PC-9 (cell line): ENCODE results near the gene SYTL1. TPM values are rescaled to one million over a fixed set of nuclear protein-coding genes. Genes with fewer than 3 reads are reported as not detected.
A peak's percentile ranks its signal among the peaks of the same experiment; 100 is the strongest.

Experiments
- BruUV-seq: library from RNA; stranded (reverse); fragments of 400-500 nt; replicated peaks from 2 replicates; lab custom pipeline; 2021; lab: Mats Ljungman, UMichigan
- CTCF ChIA-PET: fragments of 300-600 bp; sonication (Branson Sonifier 250); formaldehyde crosslinking; loops from one replicate; lab custom pipeline; 2022; ENCODE audit warnings: antibody characterized with exemption; lab: Charles Lee
- POLR2A ChIA-PET: fragments of 300-600 bp; sonication (Branson Sonifier 250); formaldehyde crosslinking; loops from one replicate; lab custom pipeline; 2022; ENCODE audit warnings: antibody characterized with exemption; ENCODE audit not compliant: unreplicated experiment; lab: Charles Lee
- DNase-seq, 2 experiments: peaks; one replicate each; pipeline versions ENCODE4 v3.0.0 to v3.0.0-alpha.2; 2015 to 2022; ENCODE audit warnings: mixed read lengths in 1 of 2
- H2AFZ ChIP-seq: fragments of 200-600 bp; sonication (generic); 2 replicates; pipeline ENCODE4 v1.8.1; 2017; ENCODE audit warnings: antibody characterized with exemption
- H3F3A ChIP-seq: fragments of 200-600 bp; sonication (generic); 2 replicates; pipeline ENCODE4 v1.8.1; 2017; ENCODE audit warnings: antibody characterized with exemption, mild to moderate bottlenecking, low read depth; ENCODE audit not compliant: insufficient read depth
- H3K27ac ChIP-seq: fragments of 200-600 bp; sonication (generic); 2 replicates; pipeline ENCODE4 v1.6.1; 2016; ENCODE audit warnings: mixed run types
- H3K27me3 ChIP-seq: fragments of 200-600 bp; sonication (generic); 2 replicates; pipeline ENCODE4 v1.6.1; 2016; ENCODE audit warnings: low read depth, mixed run types; ENCODE audit not compliant: insufficient read depth
- H3K36me3 ChIP-seq: fragments of 200-600 bp; sonication (generic); 2 replicates; pipeline ENCODE4 v1.6.1; 2016; ENCODE audit warnings: low read depth, mixed run types
- H3K4me1 ChIP-seq: fragments of 200-600 bp; sonication (generic); replicated peaks from 2 replicates; pipeline ENCODE4 v1.6.1; 2016; ENCODE audit warnings: mixed run types; ENCODE audit not compliant: insufficient read depth
- H3K4me2 ChIP-seq: fragments of 200-600 bp; sonication (generic); 2 replicates; pipeline ENCODE4 v1.6.1; 2017; ENCODE audit warnings: mixed run types
- H3K4me3 ChIP-seq: fragments of 200-600 bp; sonication (generic); 2 replicates; pipeline ENCODE4 v1.6.1; 2016; ENCODE audit warnings: mixed run types
- H3K79me2 ChIP-seq: fragments of 200-600 bp; sonication (generic); 2 replicates; pipeline ENCODE4 v1.6.1; 2017; ENCODE audit warnings: low read depth, mixed run types
- H3K9me2 ChIP-seq: fragments of 200-600 bp; sonication (generic); 2 replicates; pipeline ENCODE4 v1.8.1; 2017; ENCODE audit warnings: mild to moderate bottlenecking; ENCODE audit not compliant: insufficient read depth
- H3K9me3 ChIP-seq: fragments of 200-600 bp; sonication (generic); 2 replicates; pipeline ENCODE4 v1.8.1; 2016; ENCODE audit warnings: low read depth; ENCODE audit not compliant: insufficient read depth
- H4K20me1 ChIP-seq: fragments of 200-600 bp; sonication (generic); 2 replicates; pipeline ENCODE4 v1.8.1; 2017; ENCODE audit not compliant: insufficient read depth
- CTCF ChIP-seq: fragments of 200-600 bp; sonication (generic); conservative IDR thresholded peaks from 2 replicates; pipeline ENCODE4 v1.6.1; 2017; ENCODE audit warnings: mixed run types, antibody characterized with exemption, mild to moderate bottlenecking, moderate library complexity
- EZH2 ChIP-seq: fragments of 200-600 bp; sonication (generic); IDR thresholded peaks from 2 replicates; pipeline ENCODE4 v1.8.0; 2017; ENCODE audit warnings: antibody characterized with exemption, low read depth
- intact Hi-C: fragments of 100-400 bp; cut with micrococcal nuclease; formaldehyde crosslinking; loops from one replicate; pipeline ENCODE4 v1.10.0; 2022; ENCODE audit not compliant: unreplicated experiment
- total RNA-seq: library from RNA; stranded (reverse); gene quantifications from 2 replicates; pipeline ENCODE4 v1.2.3, GENCODE V29; 2021

Gene SYTL1
- total RNA-seq, 1 experiment from 2014 or later: 43.7 TPM

DNA sequence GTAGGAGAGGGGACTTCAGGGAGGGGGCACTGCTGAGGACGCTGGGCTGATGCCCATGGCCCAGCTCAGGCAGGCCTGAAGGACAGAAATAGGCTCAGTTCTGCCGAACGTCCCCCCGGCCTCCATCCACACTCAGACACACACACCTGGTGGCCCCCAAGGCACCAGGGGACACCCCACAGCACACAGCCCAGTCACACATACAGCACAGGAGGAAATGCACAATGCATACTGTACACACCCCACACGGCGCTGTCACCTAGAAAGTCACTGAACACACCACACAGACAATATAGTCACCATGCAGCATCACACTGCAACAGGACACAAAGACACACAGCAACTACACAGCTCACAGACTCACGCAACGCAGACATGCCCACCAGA lies 562 bp downstream of the SYTL1 start:
- no peak for DNase-seq
- peaks cover 23% of the 10 kb centered on the region; the same call in 1 of the 2 replicates for H3F3A ChIP-seq
- no peaks in the 10 kb centered on the region for H3K36me3 ChIP-seq
- CTCF ChIA-PET: interaction anchor here (0.6 kb wide), 1 partner anchor 1531 kb away, joined by 3 read pairs; no protein-coding TSS in a partner anchor
- BruUV-seq: TSS peak; percentile 76
- peak overlapping the region; percentile 70 for H3K4me3 ChIP-seq
- TF ChIP-seq EZH2 (no peak), CTCF (no peak)
- H3K4me2 ChIP-seq: peak overlapping the region; percentile 97
- H3K4me1 ChIP-seq: peaks cover 24% of the 10 kb centered on the region
- no peaks in the 10 kb centered on the region for H3K79me2 ChIP-seq
- peak overlapping the region; percentile 72; the same call in 1 of the 2 replicates for H2AFZ ChIP-seq
- H3K27me3 ChIP-seq: no peaks in the 10 kb centered on the region
- H3K9me2 ChIP-seq: no peaks in the 10 kb centered on the region
- POLR2A ChIA-PET: interaction anchor here (0.6 kb wide), 1 partner anchor 21 kb away, joined by 7 read pairs; no protein-coding TSS in a partner anchor
- peak overlapping the region; percentile 34; the same call in 1 of the 2 replicates for H3K27ac ChIP-seq
- intact Hi-C loops: no loop called here
- H4K20me1 ChIP-seq: no peaks in the 10 kb centered on the region
- H3K9me3 ChIP-seq: no peaks in the 10 kb centered on the region

- Histone ChIP-seq H3K4me3 (peak overlapping the region; percentile 70), H3F3A (peaks cover 23% of the 10 kb centered on the region; the same call in 1 of the 2 replicates), H3K36me3 (no peaks in the 10 kb centered on the region), H3K79me2 (no peaks in the 10 kb centered on the region), H3K27me3 (no peaks in the 10 kb centered on the region), H3K9me3 (no peaks in the 10 kb centered on the region), H3K27ac (0 out of 2 replicates have a peak overlapping the region, but pooled peaks have one; percentile 37), H2AFZ (peak overlapping the region; percentile 75; the same call in 1 of the 2 replicates), H3K9me2 (no peaks in the 10 kb centered on the region), H4K20me1 (no peaks in the 10 kb centered on the region), H3K4me2 (peak overlapping the region; percentile 97), H3K4me1 (peaks cover 24% of the 10 kb centered on the region)
- TF ChIP-seq CTCF: no peak
- no peak for TF ChIP-seq EZH2
- DNase-seq: peak; percentile 62 to 89
- BruUV-seq: no TSS peak
- ChIA-PET CTCF (interaction anchor here (0.6 to 1.6 kb wide), 2 partner anchors 42 to 1530 kb away, joined by 3 read pairs; no protein-coding TSS in a partner anchor), POLR2A (interaction anchor here (0.6 to 0.8 kb wide), 2 partner anchors 22 to 39 kb away, joined by 4 to 5 read pairs; no protein-coding TSS in a partner anchor)
- intact Hi-C loops: loop anchor here (1.0 kb wide), 2 partner anchors 21 to 23 kb away; partner anchors contain the start of genes MAP3K6 and TMEM222
Measured at GRCh38 chr1:27342778-27343638, 1.2 kb downstream of the SYTL1 start.

- no TSS peak for BruUV-seq
- peaks cover 23% of the 10 kb centered on the region; the same call in 1 of the 2 replicates for H3F3A ChIP-seq
- intact Hi-C loops: loop anchor here (1.0 kb wide), 2 partner anchors 21 to 23 kb away; partner anchors contain the start of genes MAP3K6 and TMEM222
- POLR2A ChIA-PET: interaction anchor here (0.8 kb wide), 1 partner anchor 22 kb away, joined by 4 read pairs; no protein-coding TSS in a partner anchor
- peak overlapping the region; percentile 97 for H3K4me2 ChIP-seq
- TF ChIP-seq CTCF (no peak), EZH2 (no peak)
- DNase-seq: no peak
- CTCF ChIA-PET: interaction anchor here (1.6 kb wide), 1 partner anchor 42 kb away, joined by 3 read pairs; no protein-coding TSS in a partner anchor
- no peaks in the 10 kb centered on the region for H3K9me2 ChIP-seq
- no peaks in the 10 kb centered on the region for H3K27me3 ChIP-seq
- H3K4me1 ChIP-seq: peaks cover 24% of the 10 kb centered on the region
- no peaks in the 10 kb centered on the region for H4K20me1 ChIP-seq
- H3K9me3 ChIP-seq: no peaks in the 10 kb centered on the region
- peak overlapping the region; percentile 70; the same call in 1 of the 2 replicates for H3K4me3 ChIP-seq
- no peak overlapping the region for H3K27ac ChIP-seq
- no peaks in the 10 kb centered on the region for H3K79me2 ChIP-seq
- H3K36me3 ChIP-seq: no peaks in the 10 kb centered on the region
- H2AFZ ChIP-seq: no peak overlapping the region
Measured at GRCh38 chr1:27343639-27344025, 1.8 kb downstream of the SYTL1 start.
